ENCODE data around the gene ST6GAL1. TPM values are rescaled to one million over a fixed set of nuclear protein-coding genes. Genes with fewer than 3 reads are reported as not detected.
A peak's percentile ranks its signal among the peaks of the same experiment; 100 is the strongest.
"Not testable (repeated sequence)": the region's sequence is repeated elsewhere in the genome, so short reads cannot be mapped to it uniquely, and the experiment has no call there.

Gene ST6GAL1
- total and polyA plus RNA-seq, 7 donors: 5.4 to 60.5 (median 10.0) TPM

GRCh38 chr3:186969607-186970006 lies 39.3 kb downstream of the ST6GAL1 start:
- TF ChIP-seq POLR2A (IDR thresholded peaks at IDR 0.05) (no peak), POLR2AphosphoS5 (IDR thresholded peaks at IDR 0.05) (peak in 1 of 4 donors; percentile 20)
- 84 to 91% methylated on average over 7 of the region's 7 CpGs for WGBS, 2 donors
- peak overlapping the region in 1 of 4 donors; percentile 60 for H3K27ac ChIP-seq
- no peaks in the 10 kb centered on the region for H3K4me1 ChIP-seq
- H3K36me3 ChIP-seq: no peaks in the 10 kb centered on the region
- no peaks in the 10 kb centered on the region for H3K27me3 ChIP-seq
- no peak overlapping the region for H3K4me3 ChIP-seq
- intact Hi-C loops (cut with DNase I): no loop called here
- no peak for DNase-seq
- no peaks in the 10 kb centered on the region for H3K9me3 ChIP-seq

- DNase-seq; H3K36me3 ChIP-seq; H3K4me1 ChIP-seq; H3K27me3 ChIP-seq; H3K4me3 ChIP-seq; H3K9me3 ChIP-seq; intact Hi-C loops (cut with DNase I): not testable (repeated sequence)
- 95 to 96% methylated on average over 10 of the region's 10 CpGs for WGBS, 2 donors
- H3K27ac ChIP-seq: peak overlapping the region in 2 of 4 donors; percentile 4 to 57
Observed at GRCh38 chr3:186971106-186971505, 40.8 kb downstream of the ST6GAL1 start.

- Histone ChIP-seq H3K4me1 (peaks cover 0 to 7% (median 3%) of the 10 kb centered on the region in 4 donors), H3K4me3 (no peak overlapping the region), H3K36me3 (no peaks in the 10 kb centered on the region), H3K27me3 (no peaks in the 10 kb centered on the region), H3K27ac (peak overlapping the region in 2 of 4 donors; percentile 4 to 57), H3K9me3 (no peaks in the 10 kb centered on the region)
- TF ChIP-seq CTCF (IDR thresholded peaks at IDR 0.05) (no peak), POLR2AphosphoS5 (IDR thresholded peaks at IDR 0.05) (no peak), POLR2A (IDR thresholded peaks at IDR 0.05) (no peak), EP300 (IDR thresholded peaks at IDR 0.05) (no peak)
- 91 to 93% methylated on average over 1 of the region's 1 CpG for WGBS, 2 donors
- intact Hi-C loops (cut with DNase I): no loop called here
- no peak for DNase-seq
Observed at GRCh38 chr3:186971578-186971977, 41.3 kb downstream of the ST6GAL1 start.

- peaks cover 0 to 19% (median 11%) of the 10 kb centered on the region in 4 donors for H3K4me1 ChIP-seq
- H3K36me3 ChIP-seq: no peaks in the 10 kb centered on the region
- H3K27me3 ChIP-seq: no peaks in the 10 kb centered on the region
- H3K4me3 ChIP-seq: no peak overlapping the region
- H3K9me3 ChIP-seq: no peaks in the 10 kb centered on the region
- no peak overlapping the region for H3K27ac ChIP-seq
- 88 to 90% methylated on average over 7 of the region's 7 CpGs for WGBS, 2 donors
- no peak for TF ChIP-seq POLR2A (IDR thresholded peaks at IDR 0.05)
- TF ChIP-seq CTCF (IDR thresholded peaks at IDR 0.05): no peak
- TF ChIP-seq POLR2AphosphoS5 (IDR thresholded peaks at IDR 0.05): no peak
- no peak for TF ChIP-seq EP300 (IDR thresholded peaks at IDR 0.05)
- DNase-seq: no peak
- intact Hi-C loops (cut with DNase I): no loop called here
Observed at GRCh38 chr3:186973702-186974101, 43.4 kb downstream of the ST6GAL1 start.

GRCh38 chr3:186974824-186975313 lies 44.5 kb downstream of the ST6GAL1 start:
- H3K27me3 ChIP-seq: no peaks in the 10 kb centered on the region
- H3K4me3 ChIP-seq: no peak overlapping the region
- TF ChIP-seq CTCF (IDR thresholded peaks at IDR 0.05) (no peak), POLR2AphosphoS5 (IDR thresholded peaks at IDR 0.05) (no peak), EP300 (IDR thresholded peaks at IDR 0.05) (no peak), POLR2A (IDR thresholded peaks at IDR 0.05) (no peak)
- no peaks in the 10 kb centered on the region for H3K36me3 ChIP-seq
- intact Hi-C loops (cut with DNase I): no loop called here
- no peak for DNase-seq
- H3K9me3 ChIP-seq: no peaks in the 10 kb centered on the region
- no peak overlapping the region for H3K27ac ChIP-seq
- 94 to 95% methylated on average over 9 of the region's 9 CpGs for WGBS, 2 donors
- peaks cover 0 to 19% (median 11%) of the 10 kb centered on the region in 4 donors for H3K4me1 ChIP-seq

- DNase-seq: no peak
- H3K27me3 ChIP-seq: no peaks in the 10 kb centered on the region
- no peak for TF ChIP-seq POLR2AphosphoS5 (IDR thresholded peaks at IDR 0.05)
- TF ChIP-seq CTCF (IDR thresholded peaks at IDR 0.05): no peak
- peaks cover 0 to 19% (median 11%) of the 10 kb centered on the region in 4 donors for H3K4me1 ChIP-seq
- 90 to 94% methylated on average over 6 of the region's 6 CpGs for WGBS, 2 donors
- H3K27ac ChIP-seq: no peak overlapping the region
- H3K4me3 ChIP-seq: no peak overlapping the region
- H3K9me3 ChIP-seq: no peaks in the 10 kb centered on the region
- intact Hi-C loops (cut with DNase I): no loop called here
- no peaks in the 10 kb centered on the region for H3K36me3 ChIP-seq
Observed at GRCh38 chr3:186975726-186976125, 45.4 kb downstream of the ST6GAL1 start.
